ENCODE measurements around the gene IFIT2. TPM values are rescaled to one million over a fixed set of nuclear protein-coding genes. Genes with fewer than 3 reads are reported as not detected.
A peak's percentile ranks its signal among the peaks of the same experiment; 100 is the strongest.

The IFIT2 gene
- polyA plus RNA-seq, 3 donors: 9.7 to 25.2 (median 15.5) TPM

DNA sequence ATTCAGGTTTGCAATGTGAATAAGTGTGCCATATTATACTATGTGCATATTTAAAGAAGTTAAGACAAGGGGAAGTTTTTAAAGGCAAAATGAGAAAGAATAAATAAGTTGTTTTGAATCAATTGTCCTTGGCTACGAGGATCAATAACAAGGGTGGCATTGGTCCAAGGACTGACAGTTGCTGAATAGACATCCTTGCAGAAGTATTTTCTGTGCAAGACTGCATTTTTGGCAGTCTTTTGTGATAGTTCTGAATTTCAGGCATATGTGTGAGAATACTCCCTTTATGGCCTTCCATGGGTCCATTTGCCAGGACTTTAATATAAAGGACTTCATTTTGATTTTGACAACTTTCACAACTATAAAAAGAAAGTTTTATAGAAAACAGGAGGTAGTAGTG, 44.9 kb upstream of the IFIT2 start:
- no peaks in the 10 kb centered on the region for H3K27me3 Mint-ChIP-seq (ENCODE audit: low read depth in 3 of 3)
- no peak for DNase-seq
- Histone ChIP-seq H3K9me3 (replicated peaks in 1 of 2; ENCODE audit: control insufficient read depth in 1 of 2, insufficient read depth in 1 of 2, low read length in 2 of 2) (peaks cover 0 to 13% of the 10 kb centered on the region in 2 donors), H3K36me3 (replicated peaks in 1 of 2; ENCODE audit: control insufficient read depth in 1 of 2, insufficient read depth in 2 of 2, low read length in 2 of 2) (no peaks in the 10 kb centered on the region), H3K27ac (ENCODE audit: low read depth in 1 of 2, low read length in 2 of 2) (peak overlapping the region in 1 of 2 donors; percentile 87), H3K9ac (ENCODE audit: insufficient read depth, low read length, poor library complexity, severe bottlenecking) (no peak overlapping the region), H3K79me2 (ENCODE audit: insufficient read depth, low read length) (no peaks in the 10 kb centered on the region), H3K4me2 (replicated peaks; ENCODE audit: extremely low read depth, low read length, poor library complexity, severe bottlenecking) (no peak overlapping the region), H3K4me3 (replicated peaks in 1 of 3; ENCODE audit: low read depth in 2 of 3, low read length in 3 of 3) (no peak overlapping the region), H4K20me1 (ENCODE audit: insufficient read depth, low read length) (no peaks in the 10 kb centered on the region), H3K4me1 (ENCODE audit: control insufficient read depth in 1 of 2, insufficient read depth in 2 of 2, low read length in 2 of 2) (peaks cover 44 to 54% of the 10 kb centered on the region in 2 donors), H3K27me3 (ENCODE audit: control insufficient read depth in 2 of 2, insufficient read depth in 2 of 2, low read length in 2 of 2) (no peaks in the 10 kb centered on the region), H2AFZ (ENCODE audit: insufficient read depth, low read depth, low read length, poor library complexity, severe bottlenecking) (no peak overlapping the region)
- WGBS (ENCODE audit: insufficient coverage): 100% methylated on average over 1 of the region's 1 CpG
- H3K9me3 Mint-ChIP-seq: peaks cover 5 to 13% (median 7%) of the 10 kb centered on the region in 7 donors
- peaks cover 38% of the 10 kb centered on the region for H3K4me1 Mint-ChIP-seq
- intact Hi-C loops (cut with micrococcal nuclease): loop anchor here in 1 of 2 donors (5.0 kb wide), 1 partner anchor 45 kb away; the partner anchor contains the start of gene IFIT2
- TF ChIP-seq, protein P1, sequence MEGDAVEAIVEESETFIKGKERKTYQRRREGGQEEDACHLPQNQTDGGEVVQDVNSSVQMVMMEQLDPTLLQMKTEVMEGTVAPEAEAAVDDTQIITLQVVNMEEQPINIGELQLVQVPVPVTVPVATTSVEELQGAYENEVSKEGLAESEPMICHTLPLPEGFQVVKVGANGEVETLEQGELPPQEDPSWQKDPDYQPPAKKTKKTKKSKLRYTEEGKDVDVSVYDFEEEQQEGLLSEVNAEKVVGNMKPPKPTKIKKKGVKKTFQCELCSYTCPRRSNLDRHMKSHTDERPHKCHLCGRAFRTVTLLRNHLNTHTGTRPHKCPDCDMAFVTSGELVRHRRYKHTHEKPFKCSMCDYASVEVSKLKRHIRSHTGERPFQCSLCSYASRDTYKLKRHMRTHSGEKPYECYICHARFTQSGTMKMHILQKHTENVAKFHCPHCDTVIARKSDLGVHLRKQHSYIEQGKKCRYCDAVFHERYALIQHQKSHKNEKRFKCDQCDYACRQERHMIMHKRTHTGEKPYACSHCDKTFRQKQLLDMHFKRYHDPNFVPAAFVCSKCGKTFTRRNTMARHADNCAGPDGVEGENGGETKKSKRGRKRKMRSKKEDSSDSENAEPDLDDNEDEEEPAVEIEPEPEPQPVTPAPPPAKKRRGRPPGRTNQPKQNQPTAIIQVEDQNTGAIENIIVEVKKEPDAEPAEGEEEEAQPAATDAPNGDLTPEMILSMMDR (IDR thresholded peaks at IDR 0.05): no peak
- H3K27ac Mint-ChIP-seq: peak overlapping the region in 4 of 7 donors; percentile 13 to 99 (median 87)
- no peak overlapping the region for H3K4me3 Mint-ChIP-seq
- no peaks in the 10 kb centered on the region for H3K36me3 Mint-ChIP-seq

DNA sequence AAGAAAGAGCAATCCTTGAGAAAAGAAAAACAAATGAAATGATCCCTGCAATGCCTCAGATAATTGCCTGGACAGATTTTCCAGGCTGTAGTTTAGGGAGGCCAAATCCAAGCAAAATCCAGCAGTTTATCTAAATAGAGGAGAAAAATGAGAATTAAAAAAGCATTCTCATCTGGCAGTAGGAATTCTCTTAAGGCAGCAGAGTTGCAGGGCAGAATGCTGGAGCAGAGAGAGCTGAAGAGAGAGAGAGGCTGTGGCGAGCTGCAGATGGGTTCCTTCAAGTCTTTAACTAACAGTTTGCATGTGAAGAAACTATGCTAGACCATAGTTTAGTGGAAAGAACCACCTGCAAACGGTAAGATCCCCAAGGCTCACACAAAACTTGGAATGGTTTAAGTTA, 44.3 kb upstream of the IFIT2 start:
- H3K9me3 Mint-ChIP-seq: peaks cover 5 to 13% (median 7%) of the 10 kb centered on the region in 7 donors
- no peaks in the 10 kb centered on the region for H3K27me3 Mint-ChIP-seq (ENCODE audit: low read depth in 3 of 3)
- intact Hi-C loops (cut with micrococcal nuclease): loop anchor here in 1 of 2 donors (5.0 kb wide), 1 partner anchor 45 kb away; the partner anchor contains the start of gene IFIT2
- no peaks in the 10 kb centered on the region for H3K36me3 Mint-ChIP-seq
- TF ChIP-seq, protein P1 (IDR thresholded peaks at IDR 0.05): no peak
- no peak overlapping the region for H3K4me3 ChIP-seq (replicated peaks in 1 of 3; ENCODE audit: low read depth in 2 of 3, low read length in 3 of 3)
- no peaks in the 10 kb centered on the region for H3K79me2 ChIP-seq (ENCODE audit: insufficient read depth, low read length)
- peak overlapping the region in 1 of 7 donors; percentile 13 for H3K27ac Mint-ChIP-seq
- no peak overlapping the region for H2AFZ ChIP-seq (ENCODE audit: insufficient read depth, low read depth, low read length, poor library complexity, severe bottlenecking)
- H3K9me3 ChIP-seq (replicated peaks in 1 of 2; ENCODE audit: control insufficient read depth in 1 of 2, insufficient read depth in 1 of 2, low read length in 2 of 2): peaks cover 0 to 13% of the 10 kb centered on the region in 2 donors
- peaks cover 34% of the 10 kb centered on the region for H3K4me1 Mint-ChIP-seq
- H3K4me1 ChIP-seq (ENCODE audit: control insufficient read depth in 1 of 2, insufficient read depth in 2 of 2, low read length in 2 of 2): peaks cover 38 to 48% of the 10 kb centered on the region in 2 donors
- H3K27ac ChIP-seq (ENCODE audit: low read depth in 1 of 2, low read length in 2 of 2): no peak overlapping the region
- no peak overlapping the region for H3K9ac ChIP-seq (ENCODE audit: insufficient read depth, low read length, poor library complexity, severe bottlenecking)
- WGBS (ENCODE audit: insufficient coverage): no CpG with 5 or more reads among the region's 2 CpGs
- no peak overlapping the region for H3K4me2 ChIP-seq (replicated peaks; ENCODE audit: extremely low read depth, low read length, poor library complexity, severe bottlenecking)
- H3K27me3 ChIP-seq (ENCODE audit: control insufficient read depth in 2 of 2, insufficient read depth in 2 of 2, low read length in 2 of 2): no peaks in the 10 kb centered on the region
- no peak for DNase-seq
- no peak overlapping the region for H3K4me3 Mint-ChIP-seq
- H3K36me3 ChIP-seq (replicated peaks in 1 of 2; ENCODE audit: control insufficient read depth in 1 of 2, insufficient read depth in 2 of 2, low read length in 2 of 2): no peaks in the 10 kb centered on the region
- no peaks in the 10 kb centered on the region for H4K20me1 ChIP-seq (ENCODE audit: insufficient read depth, low read length)

Measured in CD14-positive monocyte (primary cell).